IPS DF 6.9 (cell line): ENCODE results near the gene INSR.

ENCODE experiments used
- DNase-seq: peaks from one replicate; pipeline ENCODE4 v3.0.0-alpha.2; 2013; ENCODE audit warnings: low read depth, low spot score
- H3K27ac ChIP-seq: one replicate; pipeline ENCODE4 v1.5.1; 2013; ENCODE audit warnings: low read length, control low read depth
- H3K27me3 ChIP-seq: 2 replicates; pipeline ENCODE4 v1.6.1; 2013; ENCODE audit warnings: mild to moderate bottlenecking, low read length; ENCODE audit not compliant: control insufficient read depth, insufficient read depth
- H3K36me3 ChIP-seq: 2 replicates; pipeline ENCODE4 v1.6.1; 2013; ENCODE audit warnings: low read length; ENCODE audit not compliant: control insufficient read depth, insufficient read depth
- H3K4me1 ChIP-seq: 2 replicates; pipeline ENCODE4 v1.6.1; 2013; ENCODE audit warnings: low read length; ENCODE audit not compliant: control insufficient read depth, insufficient read depth
- H3K4me3 ChIP-seq: 2 replicates; pipeline ENCODE4 v1.5.1; 2013; ENCODE audit warnings: mild to moderate bottlenecking, low read length
- H3K9me3 ChIP-seq: 2 replicates; pipeline ENCODE4 v1.6.1; 2013; ENCODE audit warnings: low read length, inconsistent platforms; ENCODE audit not compliant: control insufficient read depth, insufficient read depth
- WGBS: extraction: QIAGEN DNeasy Blood & Tissue Kit; methylation state at CpG from one replicate; pipeline ENCODE4 v1.1.7; 2013; ENCODE audit warnings: mixed read lengths, missing lambda C conversion rate; ENCODE audit not compliant: insufficient read length, insufficient coverage; 5-methylcytosine and 5-hydroxymethylcytosine counted together

The INSR gene

DNA sequence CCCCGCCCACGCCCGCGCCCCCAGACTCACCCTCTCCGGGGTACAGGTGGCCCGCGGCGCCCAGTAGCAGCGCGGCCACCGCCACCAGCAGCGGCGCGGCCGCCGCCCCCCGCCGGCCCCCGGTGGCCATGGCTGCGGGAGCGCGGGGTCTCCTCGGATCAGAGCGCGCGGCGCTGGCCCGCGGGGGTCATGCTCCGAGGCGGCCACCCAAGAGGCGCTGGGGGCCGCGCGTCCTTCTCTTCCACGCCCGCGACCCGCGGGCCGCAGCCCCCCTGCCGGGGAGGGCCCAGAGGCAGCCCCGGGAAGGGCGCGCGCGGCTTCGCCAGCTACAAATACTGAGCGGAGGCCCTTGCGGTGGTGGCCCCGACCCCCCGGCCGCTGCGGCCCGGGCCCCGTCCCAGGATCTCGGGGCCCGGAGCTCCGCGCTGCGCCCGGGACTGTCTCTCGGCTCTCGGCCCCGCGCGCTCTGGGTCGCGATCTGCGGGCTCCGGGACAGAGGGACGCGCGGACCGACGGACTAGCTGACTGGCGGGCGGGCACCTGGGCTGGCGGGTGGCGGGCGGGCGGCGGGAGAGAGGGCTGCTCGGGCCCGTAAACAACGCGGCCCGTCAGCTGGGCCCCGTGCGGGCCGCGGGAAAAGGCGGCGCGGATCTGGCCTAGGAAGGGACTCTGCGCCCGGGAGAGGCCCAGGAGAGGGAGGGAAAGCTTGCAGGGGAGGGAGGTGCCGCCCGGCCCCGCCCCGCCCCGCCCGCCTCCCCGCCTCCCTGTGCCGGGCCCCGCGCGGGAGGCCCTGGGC is at the start of gene INSR:
Gene INSR, minus strand, starts transcription at position 653 of the 796 bp plus-strand sequence. Its CDS starts 523 bp downstream, at position 130.
- Histone ChIP-seq H3K27ac (no peak within 1 kb of the TSS), H3K4me3 (peak within 1 kb of the TSS; percentile 93), H3K9me3 (no peaks in the 10 kb centered on the region), H3K27me3 (no peaks in the 10 kb centered on the region), H3K36me3 (no peaks in the 10 kb centered on the region; the same call in 1 of the 2 replicates), H3K4me1 (peaks cover 4% of the 10 kb centered on the region; the same call in 1 of the 2 replicates)
- no CpG with 5 or more reads among the region's 108 CpGs for WGBS
- no peak for DNase-seq

DNA sequence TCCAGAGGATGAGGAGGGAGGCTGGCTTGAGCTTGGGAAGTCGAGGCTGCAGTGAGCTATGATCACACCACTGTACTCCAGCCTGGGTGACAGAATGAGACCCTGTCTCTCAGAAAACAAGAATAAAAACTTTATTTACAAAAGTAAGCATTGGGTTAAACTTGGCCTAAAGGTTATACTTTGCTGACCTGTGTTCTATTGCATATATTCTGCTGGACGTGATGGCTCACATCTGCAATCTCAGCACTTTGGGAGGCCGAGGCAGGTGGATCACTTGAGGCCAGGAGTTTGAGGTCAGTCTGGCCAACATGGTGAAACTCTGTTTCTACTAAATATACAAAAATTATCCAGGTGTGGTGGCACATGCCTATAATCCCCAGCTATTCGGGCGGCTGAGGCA is 47.9 kb upstream of the INSR start:
- Histone ChIP-seq H3K36me3 (no peaks in the 10 kb centered on the region), H3K27ac (no peak overlapping the region), H3K4me1 (no peaks in the 10 kb centered on the region), H3K9me3 (no peaks in the 10 kb centered on the region), H3K4me3 (no peak overlapping the region), H3K27me3 (no peaks in the 10 kb centered on the region)
- no peak for DNase-seq
- WGBS: no CpG with 5 or more reads among the region's 5 CpGs

DNA sequence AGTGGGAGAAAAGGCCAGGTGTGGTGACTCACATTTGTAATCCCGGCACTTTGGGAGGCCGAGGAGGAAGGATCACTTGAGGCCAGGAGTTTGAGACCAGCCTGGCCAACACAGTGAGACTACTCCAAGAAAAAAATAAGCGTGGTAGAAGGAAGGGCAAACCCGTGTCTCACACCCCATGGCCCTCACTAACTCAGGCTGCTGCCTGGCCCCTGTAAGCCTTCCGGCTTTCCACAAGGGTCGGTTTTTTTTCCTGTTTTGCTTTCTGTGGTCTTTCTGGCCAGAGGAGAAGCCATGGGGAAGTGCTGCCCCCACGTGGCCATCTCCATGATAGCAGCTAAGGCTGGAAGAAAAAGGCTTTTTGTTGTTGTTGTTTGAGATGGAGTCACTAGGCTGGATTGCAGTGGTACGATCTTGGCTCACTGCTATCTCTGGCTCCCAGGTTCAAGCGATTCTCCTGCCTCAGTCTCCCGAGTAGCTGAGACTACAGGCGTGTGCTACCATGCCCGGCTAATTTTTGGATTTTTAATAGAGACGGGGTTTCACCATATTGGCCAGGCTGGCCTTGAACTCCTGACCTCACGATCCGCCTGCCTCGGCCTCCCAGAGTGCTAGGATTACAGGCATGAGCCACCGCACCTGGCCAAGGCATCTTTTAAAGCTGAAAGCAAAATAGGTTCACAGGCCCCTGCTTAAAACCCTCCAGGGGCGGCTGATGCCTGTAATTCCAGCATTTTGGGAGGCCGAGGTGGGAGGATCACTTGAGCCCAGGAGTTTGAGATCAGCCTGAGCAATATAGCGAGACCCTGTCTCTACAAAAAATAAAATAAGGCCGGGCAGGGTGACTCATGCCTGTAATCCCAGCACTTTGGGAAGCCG is 47.0 kb upstream of the INSR start:
- no peaks in the 10 kb centered on the region for H3K4me1 ChIP-seq
- H3K27ac ChIP-seq: no peak overlapping the region

DNA sequence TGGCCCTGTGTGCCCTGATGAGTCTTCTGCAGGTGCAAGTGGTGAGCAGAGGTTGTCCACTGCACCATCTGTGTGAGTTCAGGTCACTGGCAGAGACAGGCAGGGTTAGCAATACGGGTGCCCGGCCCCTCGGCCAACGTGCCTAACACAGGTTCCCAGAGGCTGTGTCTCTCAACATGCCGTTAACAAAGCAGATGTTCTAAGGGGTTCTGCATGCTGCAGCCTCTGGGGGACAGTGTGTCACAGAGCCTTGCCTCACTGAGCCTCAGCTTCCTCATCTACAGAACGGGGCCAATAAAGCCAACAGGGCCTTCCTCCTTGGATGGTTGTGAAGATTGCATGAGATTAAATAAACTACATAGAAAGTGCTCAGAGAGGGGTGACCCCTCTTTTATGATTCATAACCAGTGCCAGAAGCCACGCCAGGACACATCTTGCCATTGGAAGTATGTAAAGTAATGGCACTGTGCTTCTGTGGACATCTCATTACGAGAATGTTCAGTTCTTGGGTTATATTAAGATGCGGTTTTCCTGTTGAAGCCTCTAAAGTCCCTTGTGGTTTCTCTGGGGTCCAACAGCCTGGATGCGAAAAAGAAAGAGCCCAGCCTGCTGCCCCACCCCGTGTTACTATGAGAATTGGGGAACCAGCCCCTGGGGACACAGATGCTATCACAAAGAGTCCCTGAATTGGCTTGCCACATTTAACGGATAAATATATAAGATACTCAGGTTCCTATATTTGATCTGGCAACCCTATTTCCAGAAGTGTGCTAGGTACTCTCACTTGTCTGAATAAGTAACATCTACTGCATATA is 43.4 kb upstream of the INSR start:
- no peaks in the 10 kb centered on the region for H3K4me1 ChIP-seq
- no peaks in the 10 kb centered on the region for H3K27me3 ChIP-seq
- H3K9me3 ChIP-seq: no peaks in the 10 kb centered on the region
- no peaks in the 10 kb centered on the region for H3K36me3 ChIP-seq
- no peak overlapping the region for H3K4me3 ChIP-seq
- H3K27ac ChIP-seq: no peak overlapping the region
- DNase-seq: no peak
- WGBS: no CpG with 5 or more reads among the region's 12 CpGs

More for the DNA sequence above, 47.0 kb upstream of the INSR start:
- no CpG with 5 or more reads among the region's 22 CpGs for WGBS
- Histone ChIP-seq H3K4me3 (no peak overlapping the region), H3K27me3 (no peaks in the 10 kb centered on the region), H3K9me3 (no peaks in the 10 kb centered on the region), H3K36me3 (no peaks in the 10 kb centered on the region)
- DNase-seq: peak; percentile 76

DNA sequence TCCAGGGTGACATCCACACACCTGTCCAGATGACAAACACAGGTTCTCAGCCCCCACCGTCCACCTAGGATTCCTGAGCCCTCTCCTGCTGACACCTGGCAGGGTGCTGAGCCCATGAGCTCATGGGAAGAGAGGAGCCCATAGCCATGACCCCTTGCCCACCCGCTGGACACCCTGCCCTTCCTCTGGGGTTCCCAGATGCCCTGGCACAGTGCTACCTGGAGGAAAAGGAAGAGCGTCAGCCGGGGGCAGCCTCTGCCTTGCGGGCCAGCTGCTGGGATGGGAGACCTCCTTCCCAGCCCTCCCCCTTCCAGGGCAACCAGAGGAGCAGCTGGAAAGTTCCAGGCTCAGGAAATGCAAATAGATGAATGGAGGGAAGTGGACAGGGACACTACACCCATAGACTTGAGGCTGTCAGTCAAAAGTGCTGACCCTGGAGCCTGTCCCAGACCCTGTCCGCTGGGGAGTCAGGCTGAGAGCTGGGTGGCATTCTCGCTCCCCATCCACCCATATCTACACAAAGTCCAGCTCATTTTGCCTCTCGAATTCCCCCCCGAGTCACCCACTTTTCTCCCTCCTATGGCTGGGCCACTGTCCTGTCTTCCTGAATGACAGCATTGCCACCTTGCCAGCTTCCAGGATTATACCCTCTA is 42.2 kb upstream of the INSR start:
- no peaks in the 10 kb centered on the region for H3K9me3 ChIP-seq
- no peaks in the 10 kb centered on the region for H3K27me3 ChIP-seq
- H3K36me3 ChIP-seq: no peaks in the 10 kb centered on the region
- no peak for DNase-seq
- WGBS: no CpG with 5 or more reads among the region's 9 CpGs
- H3K4me1 ChIP-seq: no peaks in the 10 kb centered on the region
- no peak overlapping the region for H3K27ac ChIP-seq
- H3K4me3 ChIP-seq: no peak overlapping the region

DNA sequence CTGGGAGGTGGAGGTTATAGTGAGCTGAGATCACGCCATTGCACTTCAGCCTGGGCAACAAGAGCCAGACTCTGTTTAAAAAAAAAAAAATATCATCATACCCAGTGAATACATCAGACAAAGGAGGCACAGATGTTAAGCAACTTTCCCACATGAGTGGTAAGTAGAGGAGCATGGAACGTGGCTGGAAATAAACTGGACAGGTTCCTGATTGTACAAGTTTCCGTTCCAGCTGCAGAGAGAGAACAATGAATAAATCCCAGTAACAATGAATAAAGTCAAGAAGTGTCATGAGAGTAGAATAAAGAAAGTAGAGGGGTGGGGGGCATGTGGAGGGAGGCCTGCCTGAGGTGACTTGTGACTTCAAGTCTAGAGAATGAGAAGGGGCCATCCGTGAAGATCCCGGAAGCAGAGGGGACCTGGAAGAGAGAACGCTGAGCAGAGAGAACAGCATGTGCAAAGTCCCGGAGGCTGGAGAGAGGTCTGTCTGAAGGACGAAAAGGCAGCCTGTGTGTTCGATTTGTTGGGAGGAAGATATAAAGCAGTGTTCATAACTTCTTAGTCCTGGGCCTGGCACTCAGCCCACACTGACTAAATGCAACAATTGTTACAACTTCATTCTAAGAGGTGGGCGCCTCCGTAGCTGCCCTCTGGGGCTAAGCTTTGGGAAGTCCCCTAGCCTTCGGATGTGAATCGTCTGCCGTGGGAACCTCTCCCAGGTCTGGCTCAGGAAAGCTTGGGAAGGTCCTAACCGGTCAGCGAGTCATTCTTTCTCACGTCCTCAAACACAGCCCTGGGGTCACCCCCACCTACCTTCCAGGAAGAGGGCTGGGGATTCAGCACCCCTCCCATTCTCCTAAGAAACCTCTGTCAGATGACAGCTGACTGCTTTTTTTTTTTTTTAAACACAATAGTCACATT is 39.2 kb upstream of the INSR start:
- no peak overlapping the region for H3K4me3 ChIP-seq
- WGBS: no CpG with 5 or more reads among the region's 17 CpGs

DNA sequence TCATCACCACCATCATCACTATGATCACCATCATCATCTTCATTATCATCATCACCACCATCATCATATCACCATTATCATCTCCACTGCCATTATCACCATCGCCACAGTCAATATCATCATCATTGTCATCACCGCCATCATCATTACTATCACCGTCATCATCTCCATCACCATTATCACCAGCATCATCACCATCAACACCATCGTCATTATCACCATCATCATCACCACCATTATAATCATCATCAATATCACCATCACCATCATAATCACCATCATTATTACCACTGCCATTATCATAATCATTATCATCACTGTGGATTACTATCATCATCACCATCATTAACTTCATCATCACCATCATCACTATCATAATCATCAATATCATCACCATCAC is 37.2 kb upstream of the INSR start:
- no peak overlapping the region for H3K4me3 ChIP-seq
- H3K9me3 ChIP-seq: no peaks in the 10 kb centered on the region
- no peak for DNase-seq
- no peak overlapping the region for H3K27ac ChIP-seq
- WGBS: 100% methylated on average over 2 of the region's 4 CpGs
- H3K36me3 ChIP-seq: no peaks in the 10 kb centered on the region
- H3K4me1 ChIP-seq: no peaks in the 10 kb centered on the region
- no peaks in the 10 kb centered on the region for H3K27me3 ChIP-seq

More for the DNA sequence above, 39.2 kb upstream of the INSR start:
- DNase-seq: no peak
- H3K4me1 ChIP-seq: no peaks in the 10 kb centered on the region
- H3K27ac ChIP-seq: no peak overlapping the region
- H3K9me3 ChIP-seq: no peaks in the 10 kb centered on the region
- H3K27me3 ChIP-seq: no peaks in the 10 kb centered on the region
- H3K36me3 ChIP-seq: no peaks in the 10 kb centered on the region

DNA sequence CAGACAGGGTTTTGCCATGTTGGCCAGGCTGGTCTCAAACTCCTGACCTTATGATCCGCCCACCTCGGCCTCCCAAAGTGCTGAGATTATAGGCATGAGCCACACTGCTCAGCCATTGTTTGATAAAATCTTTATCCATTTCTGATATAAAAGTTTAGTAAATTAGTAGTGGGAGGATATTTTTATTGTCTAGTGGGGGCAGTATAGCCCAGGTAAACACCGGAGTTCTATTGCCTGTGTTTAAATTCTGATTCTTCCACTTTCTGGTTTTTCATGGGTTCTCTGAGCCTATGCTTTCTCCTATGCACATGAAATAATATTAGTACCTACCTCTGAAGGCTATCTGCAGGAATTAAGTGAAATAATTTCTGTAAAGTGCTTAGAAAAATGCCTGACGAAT is 34.4 kb upstream of the INSR start:
- Histone ChIP-seq H3K36me3 (no peaks in the 10 kb centered on the region), H3K4me3 (no peak overlapping the region), H3K27ac (no peak overlapping the region), H3K27me3 (no peaks in the 10 kb centered on the region), H3K9me3 (no peaks in the 10 kb centered on the region), H3K4me1 (no peaks in the 10 kb centered on the region)
- no CpG with 5 or more reads among the region's 4 CpGs for WGBS
- no peak for DNase-seq

DNA sequence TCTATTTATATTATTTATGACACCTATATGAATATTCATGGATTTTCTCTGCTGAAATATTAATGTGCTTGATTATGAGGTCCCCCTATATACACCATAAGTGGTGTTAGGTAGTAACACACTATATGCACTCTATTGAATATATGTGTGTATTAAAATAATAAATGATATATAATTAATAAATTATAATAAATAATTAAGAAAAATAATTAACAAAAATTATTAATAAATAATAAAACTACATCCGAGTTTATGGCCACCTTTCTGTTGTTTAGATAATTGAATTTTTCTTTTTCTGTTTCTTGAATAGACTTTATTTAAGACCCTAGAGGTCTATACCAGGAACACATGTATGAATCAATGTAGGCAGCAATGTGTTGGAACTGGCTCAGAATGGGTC is 33.6 kb upstream of the INSR start:
- no peaks in the 10 kb centered on the region for H3K4me1 ChIP-seq
- WGBS: no CpG with 5 or more reads among the region's 1 CpG
- H3K9me3 ChIP-seq: no peaks in the 10 kb centered on the region
- no peak for DNase-seq
- no peak overlapping the region for H3K4me3 ChIP-seq
- no peaks in the 10 kb centered on the region for H3K27me3 ChIP-seq
- no peak overlapping the region for H3K27ac ChIP-seq
- H3K36me3 ChIP-seq: no peaks in the 10 kb centered on the region
